Liver (tissue), 3 donors: ENCODE data around the gene C20orf202.

Experiments used
- ATF3 ChIP-seq: IDR thresholded peaks from 2 replicates; pipeline ENCODE4 v1.6.1; 2016; ENCODE audit warnings: antibody characterized with exemption
- CTCF ChIP-seq: fragments of 150-350 bp; IDR thresholded peaks from 2 replicates; pipeline ENCODE4 v1.5.1; 2017; ENCODE audit warnings: improper control_type of control experiment, low read depth, low read length; ENCODE audit not compliant: missing input control
- EGR1 ChIP-seq, 2 donors: IDR thresholded peaks; 2 replicates each; pipeline ENCODE4 v1.6.1; 2016 to 2018; ENCODE audit warnings: antibody characterized with exemption in 2 of 2, low read depth in 2 of 2
- FOXA1 ChIP-seq: IDR thresholded peaks from 2 replicates; pipeline ENCODE4 v1.6.1; 2016; ENCODE audit warnings: antibody characterized with exemption
- GABPA ChIP-seq, 2 donors: IDR thresholded peaks in 1 of 2; conservative IDR thresholded peaks in 1 of 2; 2 replicates each; pipeline ENCODE4 v1.6.1; 2016; ENCODE audit warnings: antibody characterized with exemption in 2 of 2, mild to moderate bottlenecking in 1 of 2, moderate library complexity in 1 of 2
- HNF4A ChIP-seq, 2 donors: conservative IDR thresholded peaks; 2 replicates each; pipeline ENCODE4 v1.6.1; 2016; ENCODE audit warnings: antibody characterized with exemption in 2 of 2, mild to moderate bottlenecking in 2 of 2
- MAX ChIP-seq: IDR thresholded peaks from 2 replicates; pipeline ENCODE4 v1.6.1; 2016; ENCODE audit warnings: antibody characterized with exemption
- RAD21 ChIP-seq, 2 donors: IDR thresholded peaks; 2 replicates each; pipeline ENCODE4 v1.6.1; 2016; ENCODE audit warnings: antibody characterized with exemption in 2 of 2, mild to moderate bottlenecking in 2 of 2
- REST ChIP-seq: IDR thresholded peaks from 2 replicates; pipeline ENCODE4 v1.6.1; 2016; ENCODE audit warnings: antibody characterized with exemption, mild to moderate bottlenecking
- RXRA ChIP-seq, 2 donors: IDR thresholded peaks; 2 replicates each; pipeline ENCODE4 v1.6.1; 2017 to 2018; ENCODE audit warnings: antibody characterized with exemption in 2 of 2, mild to moderate bottlenecking in 1 of 2
- SP1 ChIP-seq: IDR thresholded peaks from 2 replicates; pipeline ENCODE4 v1.6.1; 2018; ENCODE audit warnings: antibody characterized with exemption, mild to moderate bottlenecking
- TAF1 ChIP-seq: conservative IDR thresholded peaks from 2 replicates; pipeline ENCODE4 v1.6.1; 2016; ENCODE audit warnings: antibody characterized with exemption, mild to moderate bottlenecking
- YY1 ChIP-seq: IDR thresholded peaks from 2 replicates; pipeline ENCODE4 v1.6.1; 2016; ENCODE audit warnings: antibody characterized with exemption, mild to moderate bottlenecking
- ZBTB33 ChIP-seq: IDR thresholded peaks from 2 replicates; pipeline ENCODE4 v1.6.1; 2016; ENCODE audit warnings: antibody characterized with exemption
- donor health status: healthy.
- donor health status: healthy.

GRCh38 chr20:1180949-1181348, 22.3 kb upstream of the C20orf202 start:
- no peak for TF ChIP-seq TAF1
- no peak for TF ChIP-seq REST
- TF ChIP-seq CTCF, result no peak
- no peak for TF ChIP-seq GABPA (IDR thresholded peaks at IDR 0.05 in 1 of 2, conservative IDR thresholded peaks at IDR 0.05 in 1 of 2)
- TF ChIP-seq SP1, result no peak
- no peak for TF ChIP-seq EGR1 (IDR thresholded peaks at IDR 0.05; ENCODE audit: low read depth in 2 of 2)
- TF ChIP-seq ATF3, result no peak
- no peak for TF ChIP-seq RAD21 (IDR thresholded peaks at IDR 0.05)
- TF ChIP-seq YY1, result no peak
- no peak for TF ChIP-seq MAX
- no peak for TF ChIP-seq FOXA1
- no peak for TF ChIP-seq HNF4A (conservative IDR thresholded peaks at IDR 0.05)
- TF ChIP-seq ZBTB33, result no peak
- no peak for TF ChIP-seq RXRA (IDR thresholded peaks at IDR 0.05)
